ENCODE measurements around the gene ALK.

DNA sequence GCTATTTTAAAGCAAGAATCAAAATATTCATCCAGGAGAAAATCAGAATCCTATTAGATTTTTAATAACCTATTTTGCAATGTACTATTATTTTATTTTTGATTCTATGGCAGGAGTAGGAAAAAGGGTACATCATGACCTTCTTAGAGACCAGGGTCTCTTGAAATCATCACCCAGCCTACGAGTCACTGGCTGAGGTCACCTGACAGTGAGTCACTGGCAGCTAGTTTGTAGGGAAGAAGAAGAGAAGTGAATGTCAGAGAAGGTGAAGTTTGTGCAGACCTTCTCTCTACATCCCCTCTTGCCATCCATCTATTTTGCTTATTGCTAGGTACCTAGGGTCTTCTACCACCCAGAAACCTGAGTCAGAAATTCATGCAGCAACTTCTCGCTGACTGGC is 144.2 kb downstream of the ALK start:
- TF ChIP-seq POLR2AphosphoS5 (IDR thresholded peaks at IDR 0.05; ENCODE audit: borderline replicate concordance, low read depth, low read length), result no peak
- no peak for TF ChIP-seq EZH2 (IDR thresholded peaks at IDR 0.05)
